Neural cell (in vitro differentiated cells): Measurements from ENCODE around the gene RSRC1.

Source experiments
- CTCF ChIP-seq: fragments of 450-650 bp; IDR thresholded peaks from 2 replicates; pipeline ENCODE4 v1.5.1; 2014; ENCODE audit warnings: antibody characterized with exemption, mild to moderate bottlenecking, moderate library complexity; ENCODE audit not compliant: poor library complexity, severe bottlenecking
- EP300 ChIP-seq: fragments of 450-650 bp; conservative IDR thresholded peaks from 2 replicates; pipeline ENCODE4 v1.6.1; 2014; ENCODE audit warnings: antibody characterized with exemption, mild to moderate bottlenecking, moderate library complexity; ENCODE audit not compliant: poor library complexity, severe bottlenecking
- EZH2 ChIP-seq: fragments of 200-600, 300-800 bp; shearing (Covaris generic), sonication (generic); IDR thresholded peaks from 2 replicates; pipeline ENCODE4 v1.6.1; 2014; ENCODE audit warnings: antibody characterized with exemption, low read length, borderline replicate concordance, mild to moderate bottlenecking; ENCODE audit not compliant: insufficient read depth, poor library complexity, severe bottlenecking
- MXI1 ChIP-seq: fragments of 450-650 bp; conservative IDR thresholded peaks from 2 replicates; pipeline ENCODE4 v1.6.1; 2014; ENCODE audit warnings: antibody characterized with exemption, mild to moderate bottlenecking; ENCODE audit not compliant: poor library complexity, severe bottlenecking
- POLR2AphosphoS5 ChIP-seq: IDR thresholded peaks from 2 replicates; pipeline ENCODE4 v1.6.1; 2012
- RAD21 ChIP-seq: fragments of 450-650 bp; conservative IDR thresholded peaks from 2 replicates; pipeline ENCODE4 v1.6.1; 2014; ENCODE audit warnings: antibody characterized with exemption, mild to moderate bottlenecking, moderate library complexity
- REST ChIP-seq: IDR thresholded peaks from 2 replicates; pipeline ENCODE4 v1.6.1; 2012; ENCODE audit warnings: borderline replicate concordance
- SMC3 ChIP-seq: fragments of 450-650 bp; conservative IDR thresholded peaks from 2 replicates; pipeline ENCODE4 v1.6.1; 2014; ENCODE audit warnings: antibody characterized with exemption, mild to moderate bottlenecking, moderate library complexity; ENCODE audit not compliant: poor library complexity
- TAF1 ChIP-seq: IDR thresholded peaks from 2 replicates; pipeline ENCODE4 v1.6.1; 2012; ENCODE audit warnings: low read depth

GRCh38 chr3:158590223-158590622, 480.3 kb downstream of the RSRC1 start:
- no peak for TF ChIP-seq CTCF
- no peak for TF ChIP-seq TAF1
- TF ChIP-seq POLR2AphosphoS5, result no peak
- no peak for TF ChIP-seq MXI1
- TF ChIP-seq REST, result no peak
- no peak for TF ChIP-seq EZH2
- TF ChIP-seq EP300, result no peak
- no peak for TF ChIP-seq SMC3
- no peak for TF ChIP-seq RAD21
